Transverse colon (tissue), 4 donors: ENCODE data around the gene MGLL.

Experiments
- CTCF ChIP-seq, 5 experiments: fragments of 200-600 bp in 3 of 5; fragments of 450-650 bp in 2 of 5; sonication (generic) in 3 of 5; IDR thresholded peaks; 1 replicate in 2 of 5; 2 replicates in 3 of 5; pipeline ENCODE4 v1.5.1; 2016 to 2017; ENCODE audit warnings: antibody characterized with exemption in 5 of 5, inconsistent platforms in 3 of 5, mild to moderate bottlenecking in 2 of 5, moderate library complexity in 1 of 5
- POLR2AphosphoS5 ChIP-seq, 3 donors: sonication (generic); formaldehyde crosslinking; IDR thresholded peaks; one replicate each; pipeline ENCODE4 v1.6.1; 2016; ENCODE audit warnings: antibody characterized with exemption in 3 of 3

GRCh38 chr3:127679534-127680145, 142.7 kb downstream of the MGLL start:
- TF ChIP-seq CTCF (IDR thresholded peaks at IDR 0.05) (no peak), POLR2AphosphoS5 (IDR thresholded peaks at IDR 0.05) (no peak)
